ENCODE data around the gene TMEM223.
"Not testable (repeated sequence)": the region's sequence is repeated elsewhere in the genome, so short reads cannot be mapped to it uniquely, and the experiment has no call there.

The TMEM223 gene

GRCh38 chr11:62799486-62799885 is 7.7 kb upstream of the TMEM223 start:
- no peak for DNase-seq

- no peak for DNase-seq
These were observed 4.5 kb upstream of the TMEM223 start for GRCh38 chr11:62796281-62796680.

GRCh38 chr11:62794201-62794775 is 2.5 kb upstream of the TMEM223 start:
- no peak for DNase-seq

DNA sequence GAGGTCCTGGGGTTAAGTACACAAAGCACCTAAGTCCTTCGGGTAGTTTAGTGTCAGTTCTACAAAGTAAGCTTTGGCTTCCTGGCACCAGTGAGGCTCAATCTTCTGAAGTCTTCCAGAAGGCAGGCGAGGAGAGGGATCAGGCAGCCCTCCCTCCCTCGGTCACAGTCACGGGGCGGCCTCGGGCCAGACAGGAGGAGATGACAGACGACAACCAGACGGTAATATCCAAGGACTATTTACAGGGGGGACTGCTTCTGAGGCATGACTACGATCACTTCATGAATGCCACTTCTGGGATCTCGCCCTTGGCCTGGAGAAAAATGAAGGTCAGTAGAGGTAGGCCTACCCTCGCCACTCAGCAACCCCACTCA is 383 bp upstream of the TMEM223 start:
- no peak for DNase-seq

DNA sequence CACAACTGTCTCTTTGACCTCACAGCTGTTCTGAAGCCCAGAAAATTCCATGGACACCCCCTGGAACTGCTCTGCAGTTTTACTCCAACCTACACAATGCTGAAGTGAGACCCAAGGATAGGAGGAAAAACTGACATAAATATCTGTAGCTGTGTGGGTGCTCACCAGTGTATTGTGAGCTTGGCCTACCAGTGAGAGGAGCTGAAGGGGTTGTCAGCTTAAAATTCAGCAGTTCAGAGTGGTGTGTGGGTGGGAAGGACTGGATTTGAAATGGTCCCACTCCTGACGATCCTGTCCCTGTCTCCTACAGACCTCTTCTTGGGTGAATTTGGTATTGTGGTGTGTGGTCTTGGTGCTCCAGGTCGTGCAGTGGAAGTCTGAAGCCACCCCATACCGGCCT is 2.2 kb downstream of the TMEM223 start:
- no peak for DNase-seq

GRCh38 chr11:62788991-62789390 is 2.8 kb downstream of the TMEM223 start:
- no peak for DNase-seq

- DNase-seq, result peak; percentile 97
These were observed 4.6 kb downstream of the TMEM223 start, which contains the start of gene TMEM179B for GRCh38 chr11:62787005-62787759. Gene TMEM179B, plus strand, starts transcription at chr11:62787402. Its CDS starts 30 bp downstream, at chr11:62787432.

DNA sequence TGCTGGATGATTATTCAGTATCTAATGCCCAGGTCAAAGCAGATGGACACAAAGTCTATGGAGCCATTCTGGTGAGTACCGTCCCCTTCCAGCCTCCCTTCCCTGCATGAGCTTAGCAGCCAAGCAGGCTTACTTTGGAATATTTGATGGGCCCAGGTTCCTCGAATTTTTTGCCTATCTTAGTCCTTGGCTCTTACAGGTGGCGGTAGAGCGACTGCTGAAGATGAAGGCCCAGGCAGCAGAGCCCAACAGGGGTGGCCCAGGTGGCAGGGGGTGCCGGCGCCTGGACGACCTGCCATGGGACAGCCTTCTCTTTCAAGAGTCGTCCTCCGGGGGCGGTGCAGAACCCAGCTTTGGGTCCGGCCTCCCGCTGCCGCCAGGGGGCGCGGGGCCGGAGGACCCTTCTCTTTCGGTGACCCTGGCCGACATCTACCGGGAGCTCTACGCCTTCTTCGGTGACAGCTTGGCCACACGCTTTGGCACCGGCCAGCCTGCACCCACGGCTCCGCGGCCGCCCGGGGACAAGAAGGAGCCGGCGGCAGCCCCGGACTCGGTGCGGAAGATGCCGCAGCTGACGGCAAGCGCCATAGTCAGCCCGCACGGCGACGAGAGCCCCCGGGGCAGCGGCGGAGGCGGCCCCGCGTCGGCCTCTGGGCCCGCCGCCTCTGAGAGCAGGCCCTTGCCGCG is 5.3 kb downstream of the TMEM223 start:
- peak; percentile 93 for DNase-seq

- DNase-seq, result no peak
These were observed 9.1 kb downstream of the TMEM223 start for GRCh38 chr11:62782753-62783152.

DNA sequence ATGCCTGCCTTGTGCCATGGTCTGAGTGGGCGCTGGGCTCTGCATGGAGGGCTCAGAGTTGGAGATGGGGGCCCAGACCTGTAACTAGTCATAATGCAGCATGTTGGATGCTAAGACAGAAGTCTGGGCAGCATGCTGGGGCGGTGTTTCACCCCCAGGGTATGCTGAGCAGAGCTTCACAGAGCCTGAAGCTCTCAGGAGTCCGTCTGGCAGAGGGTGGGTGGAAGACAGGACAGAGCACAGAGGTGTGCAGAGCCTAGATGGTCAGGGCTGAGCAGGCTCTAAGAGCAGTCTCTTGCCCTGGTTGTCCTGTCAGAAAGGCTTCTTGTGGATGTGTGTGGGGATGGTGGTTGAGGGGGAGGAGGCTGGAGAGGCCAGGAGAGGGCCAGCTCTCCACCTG is 13.4 kb downstream of the TMEM223 start:
- no peak for DNase-seq

- DNase-seq, result no peak
These were observed 14.4 kb downstream of the TMEM223 start for GRCh38 chr11:62777389-62777788.

DNA sequence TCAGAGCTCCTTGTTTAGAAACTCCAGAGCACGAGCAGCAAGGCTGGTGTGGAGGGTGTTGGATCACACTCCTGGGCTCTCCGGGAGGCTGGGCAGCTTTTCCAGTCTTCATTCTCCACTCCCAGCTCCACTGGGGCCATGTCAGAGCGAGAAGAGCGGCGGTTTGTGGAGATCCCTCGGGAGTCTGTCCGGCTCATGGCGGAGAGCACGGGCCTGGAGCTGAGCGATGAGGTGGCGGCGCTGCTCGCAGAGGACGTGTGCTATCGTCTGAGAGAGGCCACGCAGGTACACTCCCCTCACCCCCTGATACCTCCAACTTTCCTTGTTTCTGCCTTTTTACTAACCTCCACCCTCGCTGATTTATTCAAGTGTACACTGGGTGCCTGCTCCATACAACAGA is 16.2 kb downstream of the TMEM223 start:
- DNase-seq, result no peak

- DNase-seq, result no peak
These were observed 17.4 kb downstream of the TMEM223 start for GRCh38 chr11:62774407-62774806.

DNA sequence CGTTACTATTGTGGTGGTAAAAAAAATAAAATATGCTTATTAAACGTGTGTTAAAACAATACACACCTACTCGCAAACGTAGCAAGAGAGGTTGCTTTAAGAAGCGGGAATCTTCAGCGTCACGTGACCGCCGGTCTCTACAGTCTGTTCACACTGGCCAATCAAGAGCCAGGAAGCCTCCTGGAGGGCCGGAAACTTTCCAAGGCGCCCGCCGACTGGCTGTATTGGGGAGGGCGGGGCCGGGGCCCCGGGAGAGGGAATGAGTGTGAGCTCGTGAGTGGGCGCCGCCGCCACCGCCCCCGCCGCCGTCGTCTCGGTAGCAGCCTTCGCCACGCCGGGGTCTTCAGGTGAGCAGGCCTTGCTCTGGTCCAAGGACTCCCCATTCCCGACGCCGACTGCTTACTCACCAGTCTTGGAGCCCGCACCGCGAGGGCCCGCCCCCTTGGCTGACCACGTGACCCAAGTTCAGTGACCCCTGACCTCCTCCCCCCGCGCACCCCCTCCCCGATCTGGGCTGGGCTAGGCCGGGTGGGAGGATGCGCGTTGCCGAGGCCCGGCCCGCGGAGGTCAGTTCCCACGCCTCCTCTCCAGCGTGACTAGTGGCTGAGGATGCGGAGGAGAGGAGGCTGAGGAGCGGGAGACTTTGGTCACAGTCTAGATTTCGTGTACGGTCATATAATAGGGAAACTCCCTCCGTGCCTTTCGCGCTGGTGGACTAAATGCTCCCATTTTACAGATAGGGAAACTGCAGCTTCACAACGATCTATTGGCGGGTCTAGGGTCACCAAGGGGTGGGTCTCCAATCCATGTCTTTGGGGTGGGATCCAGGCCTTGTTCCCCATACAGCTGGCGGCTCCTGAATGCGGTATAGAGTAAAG is 20.4 kb downstream of the TMEM223 start, which contains the start of gene TAF6L:
TAF6L (plus strand) TSS at position 253 of the 878 bp plus-strand sequence. CDS start 4,388 bp downstream, outside the sequence.
- DNase-seq, result peak; percentile 99

- peak; percentile 71 for DNase-seq
These were observed 21.0 kb downstream of the TMEM223 start for GRCh38 chr11:62770778-62771143.

DNA sequence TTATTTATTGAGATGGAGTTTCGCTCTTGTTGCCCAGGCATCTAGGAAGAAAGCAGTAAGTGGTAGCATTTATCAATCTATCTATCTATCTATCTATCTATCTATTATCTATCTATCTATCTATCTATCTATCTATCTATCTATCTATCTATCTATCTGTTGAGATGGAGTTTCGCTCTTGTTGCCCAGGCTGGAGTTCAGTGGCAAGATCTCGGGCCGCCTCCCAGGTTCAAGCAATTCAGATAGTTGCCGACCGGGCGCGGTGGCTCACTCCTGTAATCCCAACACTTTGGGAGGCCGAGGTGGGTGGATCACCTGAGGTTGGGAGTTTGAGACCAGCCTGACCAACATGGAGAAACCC is 31.0 kb downstream of the TMEM223 start:
- not testable (repeated sequence) for DNase-seq

DNA sequence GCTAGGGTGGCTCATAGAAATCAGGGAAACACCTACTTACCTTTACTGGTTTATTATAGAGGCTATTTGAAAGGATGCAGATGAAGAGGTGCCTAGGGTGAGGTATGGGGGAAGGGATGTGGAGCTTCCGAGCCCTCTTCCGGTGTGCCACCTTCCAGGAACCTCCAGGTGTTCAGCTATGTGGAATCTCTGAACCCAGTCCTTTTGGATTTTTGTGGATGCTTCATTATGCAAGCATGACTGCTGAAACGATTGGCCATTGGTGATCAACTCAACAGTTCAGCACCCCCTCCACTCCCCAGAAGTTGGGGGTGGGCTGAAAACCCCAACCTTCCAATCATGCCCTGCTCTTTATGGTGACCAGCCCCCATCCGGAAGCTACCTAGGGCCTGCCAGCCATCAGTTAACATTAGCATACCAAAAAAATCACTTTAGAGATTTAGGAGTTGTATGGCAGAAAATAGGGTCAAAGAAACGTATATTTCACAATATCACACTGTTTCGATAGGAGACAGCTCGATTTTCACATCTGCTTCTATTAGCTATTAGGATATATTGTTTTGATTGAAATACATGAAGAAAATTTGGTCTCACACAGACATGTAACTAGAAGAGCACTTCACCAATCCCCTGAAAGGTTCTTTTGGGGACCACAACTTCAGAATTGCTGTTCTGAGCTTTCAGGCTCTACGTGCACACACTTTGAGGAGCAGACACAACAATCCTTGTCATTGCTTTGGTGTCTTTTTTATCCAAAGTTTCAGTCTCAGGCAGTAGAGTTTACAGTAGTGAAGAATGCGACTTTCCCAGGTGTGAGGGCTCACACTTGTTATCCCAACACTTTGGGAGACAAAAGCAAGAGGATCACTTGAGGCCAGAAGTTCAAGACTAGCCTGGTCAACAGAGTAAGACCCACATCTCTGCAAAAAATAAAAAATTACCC is 33.7 kb downstream of the TMEM223 start:
- DNase-seq, result no peak

- no peak for DNase-seq
These were observed 36.7 kb downstream of the TMEM223 start for GRCh38 chr11:62755086-62755615.

DNA sequence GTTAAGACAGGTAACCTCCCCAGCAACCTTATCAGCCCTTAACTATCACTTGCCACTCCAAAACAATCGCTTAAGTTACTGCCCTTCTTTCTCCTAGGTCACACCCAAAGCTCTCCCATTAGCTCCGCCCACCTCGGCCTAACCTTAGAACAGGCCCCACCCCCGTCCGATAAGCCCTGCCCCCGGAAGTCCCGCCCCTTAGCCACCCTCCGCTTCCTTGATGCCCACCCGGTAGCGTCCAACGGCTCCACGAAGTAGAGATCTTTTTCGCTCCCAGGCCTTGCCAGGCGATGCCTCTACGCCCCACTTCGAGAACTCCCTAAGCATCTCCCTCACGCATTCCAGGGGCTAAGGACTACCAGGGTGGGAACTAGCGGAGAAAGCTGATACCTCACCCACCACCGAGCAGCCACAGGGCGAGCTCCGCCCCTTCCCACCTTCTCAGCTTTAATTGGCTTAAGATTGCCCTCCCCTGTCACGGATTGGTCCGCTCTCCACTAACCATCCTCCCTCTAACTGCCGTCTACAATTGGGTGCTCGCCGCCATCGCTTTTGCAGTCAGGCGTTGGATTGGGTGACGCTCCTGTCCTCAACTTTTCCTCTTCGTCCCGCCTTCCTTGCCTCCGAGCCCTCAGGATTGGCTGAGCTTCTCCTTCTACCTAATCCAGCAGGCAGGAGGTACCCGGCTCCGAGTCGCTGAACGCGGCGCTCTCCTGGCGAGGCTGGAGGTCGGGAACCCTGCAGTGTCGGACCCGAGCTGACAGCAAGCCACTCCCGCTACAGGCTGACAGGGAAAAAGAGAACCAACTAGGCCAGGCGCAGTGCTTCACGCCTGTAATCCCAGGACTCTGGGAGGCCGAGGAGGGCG is 37.8 kb downstream of the TMEM223 start, which contains the start of gene ZBTB3:
ZBTB3 (minus strand) TSS at position 425 of the 868 bp plus-strand sequence. CDS start 496 bp downstream, outside the sequence.
- DNase-seq, result peak; percentile 97

DNA sequence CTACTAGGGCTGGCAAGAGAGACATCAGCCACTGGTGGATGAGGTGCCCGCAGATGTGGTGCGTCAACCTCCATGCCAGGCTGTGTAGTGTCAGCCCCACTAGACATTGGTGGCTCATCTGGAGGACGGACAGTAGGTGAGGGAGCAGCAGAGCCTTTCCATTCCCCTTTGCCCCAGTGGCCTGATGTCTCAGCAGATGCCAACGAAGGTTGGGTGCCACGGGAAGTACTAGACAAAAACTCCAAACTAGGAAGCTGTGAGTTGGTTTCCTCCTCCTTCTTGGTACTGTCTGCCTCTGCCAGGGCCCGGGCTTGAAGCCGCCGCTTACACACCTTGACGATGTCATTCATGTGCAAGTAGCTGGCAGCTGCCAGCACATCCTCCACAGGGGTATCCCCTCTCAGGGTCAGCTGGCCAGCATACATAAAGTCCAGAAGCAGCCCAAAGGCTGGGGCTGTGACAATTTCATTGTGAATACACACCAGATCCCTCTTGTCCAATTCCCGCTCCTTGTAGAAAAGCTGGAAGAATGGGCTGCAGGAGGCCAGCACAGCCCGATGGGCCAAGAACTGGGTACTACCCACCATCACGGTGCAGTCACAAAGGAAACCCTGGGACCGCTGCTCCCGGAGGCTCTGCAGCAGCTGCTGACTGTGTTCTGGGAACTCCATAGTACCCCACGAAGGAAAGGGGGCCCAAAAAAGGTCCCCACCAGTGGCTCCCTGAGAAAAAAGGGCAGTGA is 38.6 kb downstream of the TMEM223 start:
- no peak for DNase-seq

All from right forelimb (tissue), 1 donor.